ENCODE results near the gene FGF11. TPM values are rescaled to one million over a fixed set of nuclear protein-coding genes. Genes with fewer than 3 reads are reported as not detected.

Gene FGF11
- total RNA-seq, 2 donors from 2014 or later = 1.2 to 1.6 TPM

GRCh38 chr17:7483255-7484066 is 44.1 kb downstream of the FGF11 start:
- TF ChIP-seq CTCF (IDR thresholded peaks at IDR 0.05) = no peak
- Histone ChIP-seq H3K4me3 (peak overlapping the region; percentile 50), H3K9me3 (no peaks in the 10 kb centered on the region), H3K36me3 (no peaks in the 10 kb centered on the region), H3K27ac (peak overlapping the region; percentile 93), H3K4me1 (peaks cover 22% of the 10 kb centered on the region), H3K27me3 (no peaks in the 10 kb centered on the region), H3K9ac (ENCODE audit: low read depth in 2 of 2, low read length in 2 of 2) (peak overlapping the region; percentile 78 to 99)
- peak; percentile 93 for DNase-seq
- intact Hi-C loops (cut with DNase I) = loop anchor here (2.0 kb wide), 1 partner anchor 47 kb away; no protein-coding TSS in a partner anchor

DNA sequence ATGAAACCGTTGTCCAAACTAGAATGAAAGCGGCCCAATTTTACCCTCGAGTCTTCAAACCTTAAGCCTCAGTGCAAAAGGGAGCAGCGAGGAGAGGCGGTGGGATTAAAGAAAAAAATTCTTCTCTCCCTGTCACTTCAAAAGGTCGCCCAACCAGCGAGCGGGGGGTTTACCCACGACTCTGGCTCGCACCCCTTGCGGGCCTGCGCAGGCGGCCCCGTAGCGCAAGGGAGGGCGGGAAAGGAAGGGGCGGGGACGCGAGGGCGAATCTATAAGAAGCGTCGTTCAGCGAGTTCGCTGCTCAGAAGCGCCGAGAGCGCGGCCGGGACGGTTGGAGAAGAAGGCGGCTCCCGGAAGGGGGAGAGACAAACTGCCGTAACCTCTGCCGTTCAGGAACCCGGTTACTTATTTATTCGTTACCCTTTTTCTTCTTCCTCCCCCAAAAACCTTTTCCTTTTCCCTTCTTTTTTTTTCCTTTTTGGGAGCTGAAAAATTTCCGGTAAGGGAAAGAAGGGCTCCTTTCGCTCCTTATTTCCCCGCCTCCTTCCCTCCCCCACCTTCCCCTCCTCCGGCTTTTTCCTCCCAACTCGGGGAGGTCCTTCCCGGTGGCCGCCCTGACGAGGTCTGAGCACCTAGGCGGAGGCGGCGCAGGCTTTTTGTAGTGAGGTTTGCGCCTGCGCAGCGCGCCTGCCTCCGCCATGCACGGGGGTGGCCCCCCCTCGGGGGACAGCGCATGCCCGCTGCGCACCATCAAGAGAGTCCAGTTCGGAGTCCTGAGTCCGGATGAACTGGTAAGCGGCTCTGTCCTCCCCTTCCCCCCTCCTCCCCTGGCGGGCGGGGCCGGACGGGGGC is 45.0 kb downstream of the FGF11 start, which contains the start of gene POLR2A:
Gene POLR2A, plus strand, starts transcription at position 300 of the 852 bp plus-strand sequence.
- Histone ChIP-seq H3K27ac (peak within 1 kb of the TSS; percentile 93), H3K36me3 (no peaks in the 10 kb centered on the region), H3K4me3 (peak within 1 kb of the TSS; percentile 50), H3K27me3 (no peaks in the 10 kb centered on the region), H3K9ac (ENCODE audit: low read depth in 2 of 2, low read length in 2 of 2) (peak within 1 kb of the TSS; percentile 85 to 99), H3K4me1 (peaks cover 22% of the 10 kb centered on the region), H3K9me3 (no peaks in the 10 kb centered on the region)
- no peak for TF ChIP-seq CTCF (IDR thresholded peaks at IDR 0.05)
- peak; percentile 98 for DNase-seq
- intact Hi-C loops (cut with DNase I) = loop anchor here (2.0 kb wide), 1 partner anchor 47 kb away; no protein-coding TSS in a partner anchor

- H3K9ac ChIP-seq (ENCODE audit: low read depth in 2 of 2, low read length in 2 of 2) = peak overlapping the region; percentile 85 to 99
- no peaks in the 10 kb centered on the region for H3K27me3 ChIP-seq
- no peak for DNase-seq
- peak overlapping the region; percentile 93 for H3K27ac ChIP-seq
- H3K4me3 ChIP-seq = peak overlapping the region; percentile 50
- no peaks in the 10 kb centered on the region for H3K36me3 ChIP-seq
- peaks cover 21% of the 10 kb centered on the region for H3K4me1 ChIP-seq
- intact Hi-C loops (cut with DNase I) = loop anchor here (2.0 kb wide), 1 partner anchor 48 kb away; no protein-coding TSS in a partner anchor
- no peak for TF ChIP-seq CTCF (IDR thresholded peaks at IDR 0.05)
- H3K9me3 ChIP-seq = no peaks in the 10 kb centered on the region
Measured at GRCh38 chr17:7484919-7485377, 45.6 kb downstream of the FGF11 start.

DNA sequence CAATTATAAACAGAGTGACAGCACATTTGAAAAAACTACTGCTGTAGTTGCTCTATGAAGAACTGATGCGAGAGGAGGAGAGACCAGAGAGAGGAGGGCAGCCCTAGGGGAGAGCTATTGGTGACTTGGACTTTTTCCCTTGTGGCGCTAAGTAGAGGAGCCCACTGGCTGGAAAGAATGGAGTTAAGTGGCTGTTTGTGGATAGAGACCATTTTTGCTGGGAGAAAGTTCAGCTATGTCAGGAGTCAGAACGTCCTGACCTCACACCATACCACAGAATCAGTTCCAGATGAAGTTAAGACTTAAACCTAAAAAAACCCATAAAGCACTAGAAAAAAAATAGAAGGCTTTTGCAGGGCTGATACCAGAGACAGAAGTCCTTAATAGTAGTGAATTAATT is 46.9 kb downstream of the FGF11 start:
- Histone ChIP-seq H3K9me3 (no peaks in the 10 kb centered on the region), H3K27me3 (no peaks in the 10 kb centered on the region), H3K36me3 (no peaks in the 10 kb centered on the region), H3K9ac (ENCODE audit: low read depth in 2 of 2, low read length in 2 of 2) (peak overlapping the region in 1 of 2 donors; percentile 65), H3K27ac (peak overlapping the region; percentile 93), H3K4me1 (peaks cover 18% of the 10 kb centered on the region), H3K4me3 (peak overlapping the region; percentile 50)
- intact Hi-C loops (cut with DNase I) = no loop called here
- DNase-seq = no peak
- TF ChIP-seq CTCF (IDR thresholded peaks at IDR 0.05) = no peak

- peaks cover 18% of the 10 kb centered on the region for H3K4me1 ChIP-seq
- intact Hi-C loops (cut with DNase I) = no loop called here
- no peak for DNase-seq
- H3K9ac ChIP-seq (ENCODE audit: low read depth in 2 of 2, low read length in 2 of 2) = no peak overlapping the region
- no peak overlapping the region for H3K4me3 ChIP-seq
- H3K27ac ChIP-seq = no peak overlapping the region
- TF ChIP-seq CTCF (IDR thresholded peaks at IDR 0.05) = no peak
- no peaks in the 10 kb centered on the region for H3K27me3 ChIP-seq
- H3K36me3 ChIP-seq = no peaks in the 10 kb centered on the region
- no peaks in the 10 kb centered on the region for H3K9me3 ChIP-seq
Measured at GRCh38 chr17:7490144-7490543, 50.8 kb downstream of the FGF11 start.

All from colonic mucosa (tissue), 4 donors.